Progenitor cell of endocrine pancreas (in vitro differentiated cells): ENCODE measurements around the gene LDLRAD4. TPM values are rescaled to one million over a fixed set of nuclear protein-coding genes. Genes with fewer than 3 reads are reported as not detected.

Experiments
- DNase-seq: peaks from one replicate; pipeline ENCODE4 v3.0.0; 2021; ENCODE audit warnings: low spot score; ENCODE audit not compliant: unreplicated experiment
- H3K27ac Mint-ChIP-seq: 2 replicates; pipeline ENCODE4 v1.8.0; 2021; ENCODE audit warnings: mild to moderate bottlenecking, moderate library complexity, mixed read lengths
- H3K27me3 Mint-ChIP-seq: 2 replicates; pipeline ENCODE4 v1.8.0; 2021; ENCODE audit warnings: mixed read lengths
- H3K36me3 Mint-ChIP-seq: 2 replicates; pipeline ENCODE4 v1.8.0; 2022; ENCODE audit warnings: mixed read lengths; ENCODE audit not compliant: insufficient read depth
- H3K4me1 Mint-ChIP-seq: 2 replicates; pipeline ENCODE4 v1.8.0; 2021; ENCODE audit warnings: low read depth, mixed read lengths
- H3K4me3 Mint-ChIP-seq: 2 replicates; pipeline ENCODE4 v1.8.0; 2021; ENCODE audit warnings: low read depth, mild to moderate bottlenecking, moderate library complexity, mixed read lengths
- H3K9me3 Mint-ChIP-seq: 2 replicates; pipeline ENCODE4 v1.8.0; 2021; ENCODE audit warnings: low read depth, mixed read lengths
- total RNA-seq: library from RNA; stranded (reverse); gene quantifications from 2 replicates; pipeline ENCODE4 v1.2.1, GENCODE V29; 2021
- TF ChIP-seq, protein P1 (sequence below): fragments of 200-600 bp; sonication (generic); IDR thresholded peaks from one replicate; pipeline ENCODE4 v1.5.0; 2021; ENCODE audit warnings: antibody characterized with exemption, mild to moderate bottlenecking; ENCODE audit not compliant: unreplicated experiment

Gene LDLRAD4
- total RNA-seq, 1 donor from 2014 or later, result 3.8 TPM

DNA sequence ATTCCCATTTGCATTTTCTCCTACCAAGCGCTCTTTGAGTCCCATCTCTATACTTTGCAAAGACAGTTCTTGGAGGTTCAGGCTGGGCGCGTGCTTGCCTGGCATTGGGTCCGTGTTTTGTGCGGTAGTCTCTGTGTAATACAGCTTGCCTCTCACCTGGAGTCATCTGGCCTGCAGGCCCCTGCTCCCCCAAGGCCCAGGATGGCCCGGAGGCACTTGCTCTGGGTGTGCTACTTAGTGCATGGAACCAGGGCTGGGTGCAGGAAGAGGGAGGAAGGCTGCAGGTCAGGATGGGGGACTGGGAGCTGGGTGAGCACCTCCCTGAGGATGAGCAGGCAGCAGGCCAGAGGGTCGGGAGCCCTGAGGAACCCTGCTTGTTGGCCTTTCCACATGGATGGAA is 220.9 kb downstream of the LDLRAD4 start:
- Mint-ChIP-seq H3K4me3 (no peak overlapping the region), H3K36me3 (no peaks in the 10 kb centered on the region), H3K4me1 (no peaks in the 10 kb centered on the region), H3K27me3 (peaks cover 22% of the 10 kb centered on the region), H3K27ac (no peak overlapping the region), H3K9me3 (no peaks in the 10 kb centered on the region)
- TF ChIP-seq, protein P1, sequence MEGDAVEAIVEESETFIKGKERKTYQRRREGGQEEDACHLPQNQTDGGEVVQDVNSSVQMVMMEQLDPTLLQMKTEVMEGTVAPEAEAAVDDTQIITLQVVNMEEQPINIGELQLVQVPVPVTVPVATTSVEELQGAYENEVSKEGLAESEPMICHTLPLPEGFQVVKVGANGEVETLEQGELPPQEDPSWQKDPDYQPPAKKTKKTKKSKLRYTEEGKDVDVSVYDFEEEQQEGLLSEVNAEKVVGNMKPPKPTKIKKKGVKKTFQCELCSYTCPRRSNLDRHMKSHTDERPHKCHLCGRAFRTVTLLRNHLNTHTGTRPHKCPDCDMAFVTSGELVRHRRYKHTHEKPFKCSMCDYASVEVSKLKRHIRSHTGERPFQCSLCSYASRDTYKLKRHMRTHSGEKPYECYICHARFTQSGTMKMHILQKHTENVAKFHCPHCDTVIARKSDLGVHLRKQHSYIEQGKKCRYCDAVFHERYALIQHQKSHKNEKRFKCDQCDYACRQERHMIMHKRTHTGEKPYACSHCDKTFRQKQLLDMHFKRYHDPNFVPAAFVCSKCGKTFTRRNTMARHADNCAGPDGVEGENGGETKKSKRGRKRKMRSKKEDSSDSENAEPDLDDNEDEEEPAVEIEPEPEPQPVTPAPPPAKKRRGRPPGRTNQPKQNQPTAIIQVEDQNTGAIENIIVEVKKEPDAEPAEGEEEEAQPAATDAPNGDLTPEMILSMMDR, result no peak
- DNase-seq, result no peak

GRCh38 chr18:13440277-13441248 is 222.0 kb downstream of the LDLRAD4 start:
- TF ChIP-seq, protein P1, result no peak
- Mint-ChIP-seq H3K27me3 (peaks cover 23% of the 10 kb centered on the region), H3K4me3 (no peak overlapping the region), H3K9me3 (no peaks in the 10 kb centered on the region), H3K4me1 (no peaks in the 10 kb centered on the region), H3K27ac (no peak overlapping the region), H3K36me3 (no peaks in the 10 kb centered on the region)
- no peak for DNase-seq

DNA sequence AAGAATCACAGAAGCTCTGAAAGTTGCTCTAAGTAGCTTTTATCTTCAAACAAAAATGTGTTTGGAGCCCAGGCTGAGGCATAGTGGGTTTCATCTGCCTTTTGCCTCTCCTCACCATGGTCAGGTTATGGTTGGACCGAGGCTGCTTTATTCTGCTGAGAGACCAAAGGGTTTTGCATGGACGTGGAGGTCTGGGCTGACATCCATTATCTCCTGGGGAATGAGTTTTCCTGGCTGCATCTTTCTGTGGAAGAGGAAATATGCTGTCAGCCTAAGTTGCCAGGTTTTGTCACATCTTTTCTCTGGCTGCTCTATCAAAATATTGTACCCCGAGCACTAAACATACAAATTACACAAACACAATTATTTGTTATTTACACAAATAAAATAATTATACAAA is 223.2 kb downstream of the LDLRAD4 start:
- no peak overlapping the region for H3K27ac Mint-ChIP-seq
- TF ChIP-seq, protein P1, result no peak
- no peaks in the 10 kb centered on the region for H3K36me3 Mint-ChIP-seq
- no peak overlapping the region for H3K4me3 Mint-ChIP-seq
- H3K4me1 Mint-ChIP-seq, result no peaks in the 10 kb centered on the region
- no peaks in the 10 kb centered on the region for H3K9me3 Mint-ChIP-seq
- no peak for DNase-seq
- H3K27me3 Mint-ChIP-seq, result peaks cover 20% of the 10 kb centered on the region

GRCh38 chr18:13442451-13442850 is 223.9 kb downstream of the LDLRAD4 start:
- no peak for DNase-seq
- TF ChIP-seq, protein P1, result no peak
- Mint-ChIP-seq H3K27me3 (peaks cover 22% of the 10 kb centered on the region), H3K4me1 (peaks cover under 1% of the 10 kb centered on the region), H3K36me3 (no peaks in the 10 kb centered on the region), H3K9me3 (no peaks in the 10 kb centered on the region), H3K27ac (no peak overlapping the region), H3K4me3 (no peak overlapping the region)

- Mint-ChIP-seq H3K9me3 (no peaks in the 10 kb centered on the region), H3K27ac (no peak overlapping the region), H3K27me3 (peaks cover 33% of the 10 kb centered on the region), H3K4me3 (no peak overlapping the region), H3K4me1 (peaks cover 7% of the 10 kb centered on the region), H3K36me3 (no peaks in the 10 kb centered on the region)
- TF ChIP-seq, protein P1, result no peak
- DNase-seq, result no peak
These were observed 225.0 kb downstream of the LDLRAD4 start for GRCh38 chr18:13443552-13443951.
